ENCODE data around the gene GTF3C6.
A peak's percentile ranks its signal among the peaks of the same experiment; 100 is the strongest.
"Not testable (repeated sequence)": the region's sequence is repeated elsewhere in the genome, so short reads cannot be mapped to it uniquely, and the experiment has no call there.

Gene GTF3C6

GRCh38 chr6:110958329-110959192 lies at the start of gene GTF3C6:
TSS of gene GTF3C6 (plus strand) at chr6:110958706. CDS start at chr6:110958770, 64 bp downstream.
- DNase-seq = peak; percentile 95

GRCh38 chr6:110930781-110931180 lies 27.7 kb upstream of the GTF3C6 start:
- DNase-seq = no peak

- DNase-seq = no peak
Observed at GRCh38 chr6:110933912-110934311, 24.6 kb upstream of the GTF3C6 start.

- no peak for DNase-seq
Observed at GRCh38 chr6:110934381-110934898, 24.1 kb upstream of the GTF3C6 start.

GRCh38 chr6:110935171-110935570 lies 23.3 kb upstream of the GTF3C6 start:
- DNase-seq = no peak

GRCh38 chr6:110938171-110938570 lies 20.3 kb upstream of the GTF3C6 start:
- no peak for DNase-seq

GRCh38 chr6:110939429-110940200 lies 18.9 kb upstream of the GTF3C6 start:
- DNase-seq = no peak

GRCh38 chr6:110944681-110945151 lies 13.8 kb upstream of the GTF3C6 start:
- DNase-seq = no peak

- no peak for DNase-seq
Observed at GRCh38 chr6:110946498-110946897, 12.0 kb upstream of the GTF3C6 start.

GRCh38 chr6:110949679-110950285 lies 8.7 kb upstream of the GTF3C6 start:
- peak; percentile 58 for DNase-seq

- DNase-seq = no peak
Observed at GRCh38 chr6:110950440-110950839, 8.1 kb upstream of the GTF3C6 start.

GRCh38 chr6:110951008-110951407 lies 7.5 kb upstream of the GTF3C6 start:
- no peak for DNase-seq

- no peak for DNase-seq
Observed at GRCh38 chr6:110951986-110952794, 6.3 kb upstream of the GTF3C6 start.

GRCh38 chr6:110953633-110954303 lies 4.7 kb upstream of the GTF3C6 start:
- DNase-seq = no peak

- no peak for DNase-seq
Observed at GRCh38 chr6:110960014-110960390, 1.5 kb downstream of the GTF3C6 start.

GRCh38 chr6:110962636-110963035 lies 4.1 kb downstream of the GTF3C6 start:
- DNase-seq = not testable (repeated sequence)

GRCh38 chr6:110965629-110966229 lies 7.2 kb downstream of the GTF3C6 start:
- DNase-seq = no peak

GRCh38 chr6:110968661-110969060 lies 10.2 kb downstream of the GTF3C6 start:
- DNase-seq = not testable (repeated sequence)

- DNase-seq = no peak
Observed at GRCh38 chr6:110971468-110971867, 13.0 kb downstream of the GTF3C6 start.

GRCh38 chr6:110976575-110976974 lies 18.1 kb downstream of the GTF3C6 start:
- no peak for DNase-seq

- no peak for DNase-seq
Observed at GRCh38 chr6:110979565-110980101, 21.1 kb downstream of the GTF3C6 start.
